Hepatocyte (in vitro differentiated cells): Measurements from ENCODE around the gene CYP3A4. TPM values are rescaled to one million over a fixed set of nuclear protein-coding genes. Genes with fewer than 3 reads are reported as not detected.

Experiments used
- DNase-seq: peaks from one replicate; pipeline ENCODE4 v3.0.0-alpha.2; 2016; ENCODE audit warnings: low spot score
- H2AFZ ChIP-seq: fragments of 200-600 bp; sonication (generic); 2 replicates; pipeline ENCODE4 v1.6.0; 2016; ENCODE audit warnings: antibody characterized with exemption, mild to moderate bottlenecking
- H3K27ac ChIP-seq: fragments of 200-600 bp; sonication (generic); 2 replicates; pipeline ENCODE4 v1.5.1; 2016; ENCODE audit warnings: mild to moderate bottlenecking
- H3K27me3 ChIP-seq: fragments of 200-600 bp; sonication (generic); 2 replicates; pipeline ENCODE4 v1.6.1; 2016
- H3K36me3 ChIP-seq: fragments of 200-600 bp; sonication (generic); replicated peaks from 2 replicates; pipeline ENCODE4 v1.5.1; 2016; ENCODE audit warnings: low read depth; ENCODE audit not compliant: insufficient read depth
- H3K4me1 ChIP-seq: fragments of 200-600 bp; sonication (generic); 2 replicates; pipeline ENCODE4 v1.5.1; 2016; ENCODE audit warnings: mild to moderate bottlenecking, moderate library complexity; ENCODE audit not compliant: insufficient read depth
- H3K4me2 ChIP-seq: fragments of 200-600 bp; sonication (generic); 2 replicates; pipeline ENCODE4 v1.6.0; 2016
- H3K4me3 ChIP-seq: fragments of 200-600 bp; sonication (generic); 2 replicates; pipeline ENCODE4 v1.5.1; 2016; ENCODE audit warnings: mild to moderate bottlenecking
- H3K79me2 ChIP-seq: fragments of 200-600 bp; sonication (generic); 2 replicates; pipeline ENCODE4 v1.6.0; 2017; ENCODE audit warnings: mild to moderate bottlenecking
- H3K9me2 ChIP-seq: fragments of 200-600 bp; sonication (generic); replicated peaks from 2 replicates; pipeline ENCODE4 v1.6.0; 2017; ENCODE audit warnings: mild to moderate bottlenecking; ENCODE audit not compliant: insufficient read depth
- H3K9me3 ChIP-seq: fragments of 200-600 bp; sonication (generic); 2 replicates; pipeline ENCODE4 v1.5.1; 2016; ENCODE audit warnings: low read depth, mild to moderate bottlenecking
- H4K20me1 ChIP-seq: fragments of 200-600 bp; sonication (generic); 2 replicates; pipeline ENCODE4 v1.6.0; 2016; ENCODE audit warnings: mild to moderate bottlenecking; ENCODE audit not compliant: insufficient read depth, poor library complexity, severe bottlenecking
- EZH2 ChIP-seq: fragments of 200-600 bp; sonication (generic); IDR thresholded peaks from 2 replicates; pipeline ENCODE4 v1.6.1; 2016; ENCODE audit warnings: antibody characterized with exemption, mild to moderate bottlenecking, borderline replicate concordance
- EZH2phosphoT487 ChIP-seq: fragments of 200-600 bp; sonication (generic); IDR thresholded peaks from one replicate; pipeline ENCODE4 v1.6.1; 2018; ENCODE audit warnings: antibody characterized with exemption, mild to moderate bottlenecking, low read depth, moderate library complexity; ENCODE audit not compliant: unreplicated experiment, severe bottlenecking
- WGBS: methylation state at CpG from one replicate; pipeline ENCODE4 v1.1.6; 2016; ENCODE audit warnings: low lambda C conversion rate; ENCODE audit errors: missing lambda C conversion rate; 5-methylcytosine and 5-hydroxymethylcytosine counted together
- polyA plus RNA-seq: library from polyadenylated mRNA; unstranded; fragments of >200 nt; fragmentation: Nextera tagmentation; extraction: Ambion mirVana; gene quantifications from 2 replicates; pipeline ENCODE4 v1.2.1, GENCODE V29; 2016
- total RNA-seq: library from RNA; depleted of rRNA; stranded (reverse); fragments of >200 nt; gene quantifications from 2 replicates; pipeline ENCODE4 v1.2.3, GENCODE V29; 2014
- TF ChIP-seq, protein P1 (sequence below): fragments of 200-600 bp; sonication (generic); IDR thresholded peaks from 2 replicates; pipeline ENCODE4 v1.5.1; 2016; ENCODE audit warnings: antibody characterized with exemption, mild to moderate bottlenecking; ENCODE audit not compliant: poor library complexity

CYP3A4 gene
- total RNA-seq = 29.8 and 43.4 TPM in 2 replicates
- polyA plus RNA-seq = 25.6 and 42.2 TPM in 2 replicates

DNA sequence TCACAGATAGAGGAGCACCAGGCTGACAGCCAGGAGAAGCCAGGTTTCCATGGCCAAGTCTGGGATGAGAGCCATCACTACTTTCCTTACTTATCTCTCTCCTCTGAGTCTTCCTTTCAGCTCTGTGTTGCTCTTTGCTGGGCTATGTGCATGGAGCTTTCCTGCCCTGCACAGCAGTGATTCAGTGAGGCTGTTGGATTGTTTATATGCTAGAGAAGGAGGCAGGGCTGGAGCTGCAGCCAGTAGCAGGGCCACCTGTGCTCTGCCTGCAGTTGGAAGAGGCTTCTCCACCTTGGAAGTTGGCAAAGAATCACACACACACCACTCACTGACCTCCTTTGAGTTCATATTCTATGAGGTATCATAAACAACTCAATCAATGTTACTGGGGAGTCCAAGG is at the start of gene CYP3A4:
CYP3A4 (minus strand) TSS at position 178 of the 400 bp plus-strand sequence; CDS start at position 75, 103 bp downstream.
- Histone ChIP-seq H3K27ac (peak within 1 kb of the TSS; percentile 2), H3K4me2 (no peak within 1 kb of the TSS), H3K4me3 (no peak within 1 kb of the TSS), H3K79me2 (no peaks in the 10 kb centered on the region), H2AFZ (no peak within 1 kb of the TSS), H3K27me3 (no peaks in the 10 kb centered on the region), H3K36me3 (no peaks in the 10 kb centered on the region), H4K20me1 (no peaks in the 10 kb centered on the region), H3K4me1 (peaks cover 5% of the 10 kb centered on the region), H3K9me3 (no peaks in the 10 kb centered on the region), H3K9me2 (no peaks in the 10 kb centered on the region)
- DNase-seq = no peak
- TF ChIP-seq, protein P1, sequence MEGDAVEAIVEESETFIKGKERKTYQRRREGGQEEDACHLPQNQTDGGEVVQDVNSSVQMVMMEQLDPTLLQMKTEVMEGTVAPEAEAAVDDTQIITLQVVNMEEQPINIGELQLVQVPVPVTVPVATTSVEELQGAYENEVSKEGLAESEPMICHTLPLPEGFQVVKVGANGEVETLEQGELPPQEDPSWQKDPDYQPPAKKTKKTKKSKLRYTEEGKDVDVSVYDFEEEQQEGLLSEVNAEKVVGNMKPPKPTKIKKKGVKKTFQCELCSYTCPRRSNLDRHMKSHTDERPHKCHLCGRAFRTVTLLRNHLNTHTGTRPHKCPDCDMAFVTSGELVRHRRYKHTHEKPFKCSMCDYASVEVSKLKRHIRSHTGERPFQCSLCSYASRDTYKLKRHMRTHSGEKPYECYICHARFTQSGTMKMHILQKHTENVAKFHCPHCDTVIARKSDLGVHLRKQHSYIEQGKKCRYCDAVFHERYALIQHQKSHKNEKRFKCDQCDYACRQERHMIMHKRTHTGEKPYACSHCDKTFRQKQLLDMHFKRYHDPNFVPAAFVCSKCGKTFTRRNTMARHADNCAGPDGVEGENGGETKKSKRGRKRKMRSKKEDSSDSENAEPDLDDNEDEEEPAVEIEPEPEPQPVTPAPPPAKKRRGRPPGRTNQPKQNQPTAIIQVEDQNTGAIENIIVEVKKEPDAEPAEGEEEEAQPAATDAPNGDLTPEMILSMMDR = no peak
- TF ChIP-seq EZH2phosphoT487 (no peak), EZH2 (no peak)

GRCh38 chr7:99833289-99833877 is 49.4 kb upstream of the CYP3A4 start:
- no peaks in the 10 kb centered on the region for H3K36me3 ChIP-seq
- H2AFZ ChIP-seq = no peak overlapping the region
- WGBS = 31% methylated on average over 8 of the region's 8 CpGs
- no peak overlapping the region for H3K4me3 ChIP-seq
- no peaks in the 10 kb centered on the region for H3K79me2 ChIP-seq
- H4K20me1 ChIP-seq = no peaks in the 10 kb centered on the region
- peaks cover 20% of the 10 kb centered on the region for H3K4me1 ChIP-seq
- no peaks in the 10 kb centered on the region for H3K9me3 ChIP-seq
- peak overlapping the region; percentile 61 for H3K4me2 ChIP-seq
- TF ChIP-seq, protein P1 = no peak
- TF ChIP-seq EZH2 (no peak), EZH2phosphoT487 (no peak)
- H3K27ac ChIP-seq = peak overlapping the region; percentile 78
- H3K27me3 ChIP-seq = no peaks in the 10 kb centered on the region
- H3K9me2 ChIP-seq = no peaks in the 10 kb centered on the region
- DNase-seq = peak; percentile 31

GRCh38 chr7:99831595-99831994 is 47.6 kb upstream of the CYP3A4 start:
- Histone ChIP-seq H3K4me3 (no peak overlapping the region), H3K79me2 (no peaks in the 10 kb centered on the region), H3K27me3 (no peaks in the 10 kb centered on the region), H3K4me2 (no peak overlapping the region), H2AFZ (no peak overlapping the region), H3K9me2 (no peaks in the 10 kb centered on the region), H3K4me1 (peaks cover 33% of the 10 kb centered on the region), H3K9me3 (no peaks in the 10 kb centered on the region), H4K20me1 (no peaks in the 10 kb centered on the region), H3K27ac (no peak overlapping the region), H3K36me3 (no peaks in the 10 kb centered on the region)
- no peak for DNase-seq
- TF ChIP-seq EZH2 (no peak), EZH2phosphoT487 (no peak)
- TF ChIP-seq, protein P1 = no peak
